NCI-H2029 (cell line): ENCODE measurements around the gene CCN5.

ENCODE experiments used
- DNase-seq: peaks from one replicate; lab custom pipeline; 2025; lab: John Stamatoyannopoulos, UW

Gene CCN5

GRCh38 chr20:44737116-44737515 lies 21.9 kb downstream of the CCN5 start:
- no peak for DNase-seq

- DNase-seq, result peak; percentile 83
These were observed 23.8 kb downstream of the CCN5 start for GRCh38 chr20:44738813-44739477.

- no peak for DNase-seq
These were observed 24.8 kb downstream of the CCN5 start for GRCh38 chr20:44739942-44740341.

- no peak for DNase-seq
These were observed 27.3 kb downstream of the CCN5 start for GRCh38 chr20:44742304-44743079.

- no peak for DNase-seq
These were observed 28.0 kb downstream of the CCN5 start for GRCh38 chr20:44743080-44743701.

GRCh38 chr20:44743916-44744655 lies 28.9 kb downstream of the CCN5 start:
- no peak for DNase-seq

GRCh38 chr20:44745122-44745597 lies 30.0 kb downstream of the CCN5 start:
- no peak for DNase-seq

GRCh38 chr20:44745598-44746366 lies 30.6 kb downstream of the CCN5 start, which contains the start of gene KCNK15:
Gene KCNK15 (plus strand): TSS chr20:44745865. CDS start chr20:44745911, 46 bp downstream.
- DNase-seq, result no peak

- peak; percentile 89 for DNase-seq
These were observed 31.4 kb downstream of the CCN5 start for GRCh38 chr20:44746367-44747165.

GRCh38 chr20:44747166-44748004 lies 32.2 kb downstream of the CCN5 start:
- peak; percentile 97 for DNase-seq

- DNase-seq, result no peak
These were observed 32.8 kb downstream of the CCN5 start for GRCh38 chr20:44748005-44748370.

GRCh38 chr20:44750081-44750805 lies 35.1 kb downstream of the CCN5 start:
- no peak for DNase-seq

GRCh38 chr20:44752099-44752931 lies 37.1 kb downstream of the CCN5 start:
- DNase-seq, result no peak

GRCh38 chr20:44754554-44754953 lies 39.4 kb downstream of the CCN5 start:
- no peak for DNase-seq

GRCh38 chr20:44756011-44756688 lies 41.0 kb downstream of the CCN5 start:
- DNase-seq, result no peak

GRCh38 chr20:44756956-44757355 lies 41.8 kb downstream of the CCN5 start:
- no peak for DNase-seq
